HFF-Myc (cell line): Measurements from ENCODE around the gene NCOR2.

Source experiments
- DNase-seq: peaks from one replicate; pipeline ENCODE4 v3.0.0-alpha.2; 2011; ENCODE audit warnings: low read depth; ENCODE audit errors: extremely low read depth
- H3K4me3 ChIP-seq: replicated peaks from 2 replicates; pipeline ENCODE4 v1.5.1; 2011; ENCODE audit warnings: low read depth, mild to moderate bottlenecking, control low read depth, low read length
- TF ChIP-seq, protein P1 (sequence below): IDR thresholded peaks from 2 replicates; pipeline ENCODE4 v1.5.1; 2012; ENCODE audit warnings: mild to moderate bottlenecking, low read depth, low read length, control low read depth; ENCODE audit errors: missing control alignments

NCOR2 gene

GRCh38 chr12:124577986-124578385 lies 10.6 kb upstream of the NCOR2 start:
- TF ChIP-seq, protein P1, sequence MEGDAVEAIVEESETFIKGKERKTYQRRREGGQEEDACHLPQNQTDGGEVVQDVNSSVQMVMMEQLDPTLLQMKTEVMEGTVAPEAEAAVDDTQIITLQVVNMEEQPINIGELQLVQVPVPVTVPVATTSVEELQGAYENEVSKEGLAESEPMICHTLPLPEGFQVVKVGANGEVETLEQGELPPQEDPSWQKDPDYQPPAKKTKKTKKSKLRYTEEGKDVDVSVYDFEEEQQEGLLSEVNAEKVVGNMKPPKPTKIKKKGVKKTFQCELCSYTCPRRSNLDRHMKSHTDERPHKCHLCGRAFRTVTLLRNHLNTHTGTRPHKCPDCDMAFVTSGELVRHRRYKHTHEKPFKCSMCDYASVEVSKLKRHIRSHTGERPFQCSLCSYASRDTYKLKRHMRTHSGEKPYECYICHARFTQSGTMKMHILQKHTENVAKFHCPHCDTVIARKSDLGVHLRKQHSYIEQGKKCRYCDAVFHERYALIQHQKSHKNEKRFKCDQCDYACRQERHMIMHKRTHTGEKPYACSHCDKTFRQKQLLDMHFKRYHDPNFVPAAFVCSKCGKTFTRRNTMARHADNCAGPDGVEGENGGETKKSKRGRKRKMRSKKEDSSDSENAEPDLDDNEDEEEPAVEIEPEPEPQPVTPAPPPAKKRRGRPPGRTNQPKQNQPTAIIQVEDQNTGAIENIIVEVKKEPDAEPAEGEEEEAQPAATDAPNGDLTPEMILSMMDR: no peak
- H3K4me3 ChIP-seq: no peak overlapping the region
- DNase-seq: no peak

GRCh38 chr12:124577374-124577773 lies 10.0 kb upstream of the NCOR2 start:
- H3K4me3 ChIP-seq: no peak overlapping the region
- no peak for DNase-seq
- TF ChIP-seq, protein P1: no peak

GRCh38 chr12:124576061-124576650 lies 8.7 kb upstream of the NCOR2 start:
- H3K4me3 ChIP-seq: no peak overlapping the region
- DNase-seq: no peak
- TF ChIP-seq, protein P1: no peak

GRCh38 chr12:124573839-124574786 lies 6.7 kb upstream of the NCOR2 start:
- TF ChIP-seq, protein P1: no peak
- DNase-seq: no peak
- H3K4me3 ChIP-seq: no peak overlapping the region

DNA sequence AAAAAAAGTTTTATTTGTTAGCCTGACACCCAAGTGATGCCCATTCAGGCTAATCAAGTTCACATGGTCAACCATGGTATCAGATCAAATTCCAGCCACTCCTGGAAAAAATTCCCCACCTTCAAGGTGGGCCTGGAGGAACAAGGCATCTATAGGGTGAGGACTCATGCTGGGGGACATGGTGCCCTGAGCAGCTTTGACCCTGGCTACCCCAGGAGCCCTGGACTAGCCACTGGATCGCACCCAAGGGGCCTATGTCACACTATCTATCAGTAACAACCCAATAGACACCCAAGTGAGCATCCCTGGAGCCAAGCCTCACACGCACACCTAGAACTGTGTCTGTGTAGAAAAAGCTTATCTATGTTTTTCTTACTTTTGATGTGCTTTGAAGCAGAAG lies 4.1 kb upstream of the NCOR2 start:
- H3K4me3 ChIP-seq: no peak overlapping the region
- TF ChIP-seq, protein P1: no peak
- no peak for DNase-seq

GRCh38 chr12:124570810-124571209 lies 3.4 kb upstream of the NCOR2 start:
- DNase-seq: no peak
- no peak overlapping the region for H3K4me3 ChIP-seq
- TF ChIP-seq, protein P1: no peak
